CD14-positive monocyte (primary cell): Measurements from ENCODE around the gene TNIP2. TPM values are rescaled to one million over a fixed set of nuclear protein-coding genes. Genes with fewer than 3 reads are reported as not detected.

ENCODE experiments used
- DNase-seq, 3 donors: peaks; one replicate each; pipeline ENCODE4 v3.0.0-alpha.2; 2011 to 2022
- H2AFZ ChIP-seq: 2 replicates; pipeline ENCODE4 v1.6.0; 2012; ENCODE audit warnings: mild to moderate bottlenecking, low read depth, low read length, inconsistent platforms; ENCODE audit not compliant: insufficient read depth, poor library complexity, severe bottlenecking
- H3K27ac ChIP-seq, 2 donors: 1 replicate in 1 of 2; 2 replicates in 1 of 2; pipeline ENCODE4 v1.5.1; 2012 to 2013; ENCODE audit warnings: low read length in 2 of 2, control low read depth in 1 of 2, inconsistent platforms in 1 of 2, low read depth in 1 of 2, mild to moderate bottlenecking in 1 of 2
- H3K27me3 ChIP-seq, 2 donors: one replicate each; pipeline versions ENCODE4 v1.6.0 to v1.6.1; 2011 to 2013; ENCODE audit warnings: low read length in 2 of 2; ENCODE audit not compliant: control insufficient read depth in 2 of 2, insufficient read depth in 2 of 2
- H3K36me3 ChIP-seq, 2 donors: replicated peaks in 1 of 2; 1 replicate in 1 of 2; 2 replicates in 1 of 2; pipeline versions ENCODE4 v1.5.1 to v1.6.1; 2012 to 2013; ENCODE audit warnings: low read length in 2 of 2, control low read depth in 1 of 2, inconsistent platforms in 1 of 2, mild to moderate bottlenecking in 1 of 2; ENCODE audit not compliant: insufficient read depth in 2 of 2, control insufficient read depth in 1 of 2
- H3K4me1 ChIP-seq, 2 donors: 1 replicate in 1 of 2; 2 replicates in 1 of 2; pipeline versions ENCODE4 v1.5.1 to v1.6.1; 2012 to 2013; ENCODE audit warnings: low read length in 2 of 2, control low read depth in 1 of 2, inconsistent platforms in 1 of 2, mild to moderate bottlenecking in 1 of 2, moderate library complexity in 1 of 2; ENCODE audit not compliant: insufficient read depth in 2 of 2, control insufficient read depth in 1 of 2
- H3K4me2 ChIP-seq: replicated peaks from 2 replicates; pipeline ENCODE3; 2012; ENCODE audit warnings: low read length, moderate library complexity, mild to moderate bottlenecking; ENCODE audit not compliant: poor library complexity, severe bottlenecking; ENCODE audit errors: extremely low read depth
- H3K4me3 ChIP-seq, 3 experiments: fragments of 200-600 bp in 1 of 3; sonication (generic) in 1 of 3; replicated peaks in 1 of 3; 1 replicate in 2 of 3; 2 replicates in 1 of 3; pipeline ENCODE4 v1.5.1; 2011 to 2013; ENCODE audit warnings: low read length in 3 of 3, mild to moderate bottlenecking in 3 of 3, control low read depth in 2 of 3, low read depth in 2 of 3, inconsistent platforms in 1 of 3, moderate library complexity in 1 of 3
- H3K79me2 ChIP-seq: 2 replicates; pipeline ENCODE4 v1.6.0; 2012; ENCODE audit warnings: mild to moderate bottlenecking, control low read depth, inconsistent platforms, low read length, moderate library complexity; ENCODE audit not compliant: insufficient read depth
- H3K9ac ChIP-seq: 2 replicates; pipeline ENCODE4 v1.6.0; 2017; ENCODE audit warnings: low read length, mild to moderate bottlenecking; ENCODE audit not compliant: insufficient read depth, poor library complexity, severe bottlenecking
- H3K9me3 ChIP-seq, 2 donors: replicated peaks in 1 of 2; 1 replicate in 1 of 2; 2 replicates in 1 of 2; pipeline versions ENCODE4 v1.5.1 to v1.6.1; 2012 to 2013; ENCODE audit warnings: low read length in 2 of 2, control low read depth in 1 of 2; ENCODE audit not compliant: control insufficient read depth in 1 of 2, insufficient read depth in 1 of 2
- H4K20me1 ChIP-seq: 2 replicates; pipeline ENCODE4 v1.6.0; 2012; ENCODE audit warnings: mild to moderate bottlenecking, low read length, control low read depth, moderate library complexity; ENCODE audit not compliant: insufficient read depth
- H3K27ac Mint-ChIP-seq, 7 donors: one replicate each; pipeline ENCODE4 v1.8.0; 2020; ENCODE audit warnings: mild to moderate bottlenecking in 7 of 7, mixed read lengths in 7 of 7, moderate library complexity in 6 of 7, inconsistent platforms in 2 of 7
- H3K27me3 Mint-ChIP-seq, 3 donors: one replicate each; pipeline ENCODE4 v1.8.0; 2021 to 2022; ENCODE audit warnings: low read depth in 3 of 3, mild to moderate bottlenecking in 3 of 3, mixed read lengths in 3 of 3, moderate library complexity in 3 of 3, inconsistent platforms in 1 of 3
- H3K36me3 Mint-ChIP-seq, 2 donors: one replicate each; pipeline ENCODE4 v1.8.0; 2020; ENCODE audit warnings: mixed read lengths in 2 of 2, inconsistent platforms in 1 of 2, mild to moderate bottlenecking in 1 of 2
- H3K4me1 Mint-ChIP-seq: one replicate; pipeline ENCODE4 v1.8.0; 2020; ENCODE audit warnings: mild to moderate bottlenecking, mixed read lengths
- H3K4me3 Mint-ChIP-seq, 2 donors: one replicate each; pipeline ENCODE4 v1.8.0; 2020; ENCODE audit warnings: mild to moderate bottlenecking in 2 of 2, mixed read lengths in 2 of 2, moderate library complexity in 1 of 2
- H3K9me3 Mint-ChIP-seq, 7 donors: one replicate each; pipeline ENCODE4 v1.8.0; 2020 to 2022; ENCODE audit warnings: mixed read lengths in 7 of 7, mild to moderate bottlenecking in 6 of 7, moderate library complexity in 6 of 7, inconsistent platforms in 2 of 7
- CTCF ChIP-seq: fragments of 200-600 bp; IDR thresholded peaks from one replicate; pipeline ENCODE4 v1.8.0; 2022; ENCODE audit warnings: antibody characterized with exemption, mild to moderate bottlenecking
- WGBS: methylation state at CpG from one replicate; pipeline ENCODE4 v1.1.5; 2013; ENCODE audit warnings: missing lambda C conversion rate; ENCODE audit not compliant: insufficient coverage; 5-methylcytosine and 5-hydroxymethylcytosine counted together
- intact Hi-C, 2 donors: fragments of 100-400 bp; cut with micrococcal nuclease; formaldehyde crosslinking; loops; one replicate each; pipeline versions ENCODE4 v1.15.0 to v1.15.1; 2023
- polyA plus RNA-seq, 3 donors: library from polyadenylated mRNA; depleted of rRNA in 1 of 3; unstranded in 2 of 3; stranded (reverse) in 1 of 3; fragments of 300-500 nt in 2 of 3; fragments of >200 nt in 1 of 3; fragmentation: Illumina TruSeq in 2 of 3; gene quantifications; 1 replicate in 2 of 3; 2 replicates in 1 of 3; pipeline ENCODE4 v1.2.3, GENCODE V29; 2012 to 2021

The TNIP2 gene
- polyA plus RNA-seq, 3 donors = 27.6 to 75.7 (median 28.2) TPM

DNA sequence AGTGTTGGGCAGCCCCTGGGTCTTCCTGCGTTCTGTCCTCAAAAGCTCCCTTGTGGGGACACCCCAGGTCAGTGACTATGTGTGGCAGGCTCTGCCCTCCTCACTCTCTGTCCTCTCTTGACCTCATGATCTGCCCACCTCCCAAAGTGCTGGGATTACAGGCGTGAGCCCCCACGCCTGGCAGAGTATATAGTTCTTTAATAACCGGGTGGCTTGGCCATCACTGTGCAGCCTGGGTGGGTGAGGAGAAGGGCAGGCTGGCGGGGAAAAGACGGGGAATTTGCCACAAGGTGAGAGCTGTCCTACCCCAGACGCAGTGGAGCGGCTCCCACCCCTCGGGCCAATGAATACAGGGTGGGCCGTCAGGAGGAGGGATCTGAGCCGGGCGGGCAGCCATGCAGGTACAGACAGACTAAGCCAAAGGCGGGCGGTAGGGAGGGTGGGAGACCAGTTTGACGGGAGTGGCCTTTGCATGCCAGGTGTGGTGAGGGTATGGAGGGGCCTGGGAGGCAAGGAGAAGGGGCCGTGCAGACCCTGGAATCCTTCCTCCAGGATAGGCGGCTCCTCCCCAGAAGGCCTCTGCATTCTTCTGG is 39.3 kb upstream of the TNIP2 start:
- Histone ChIP-seq H4K20me1 (peaks cover 74% of the 10 kb centered on the region), H3K4me1 (peaks cover 84 to 92% of the 10 kb centered on the region in 2 donors), H3K36me3 (peaks cover 17 to 22% of the 10 kb centered on the region in 2 donors), H3K9me3 (no peaks in the 10 kb centered on the region), H3K27me3 (no peaks in the 10 kb centered on the region), H3K79me2 (peaks cover 75% of the 10 kb centered on the region), H3K9ac (peak overlapping the region; percentile 96), H3K4me3 (peak overlapping the region; percentile 63 to 99 (median 65)), H2AFZ (no peak overlapping the region), H3K27ac (peak overlapping the region; percentile 96 to 99), H3K4me2 (peak overlapping the region; percentile 98)
- TF ChIP-seq CTCF = no peak
- Mint-ChIP-seq H3K4me3 (peak overlapping the region; percentile 93 to 95), H3K9me3 (no peaks in the 10 kb centered on the region), H3K4me1 (peaks cover 70% of the 10 kb centered on the region), H3K27ac (peak overlapping the region; percentile 90 to 97 (median 93)), H3K27me3 (peaks cover 0 to 2% (median 2%) of the 10 kb centered on the region in 3 donors), H3K36me3 (peaks cover 28 to 44% of the 10 kb centered on the region in 2 donors)
- intact Hi-C loops = loop anchor here (5.0 kb wide), 3 partner anchors 33 to 47 kb away; partner anchors contain the start of genes ADD1 (in 1 of the 2) and TNIP2 (in 1 of the 2)
- 93% methylated on average over 14 of the region's 17 CpGs for WGBS
- DNase-seq = peak in 1 of 3 donors; percentile 4

DNA sequence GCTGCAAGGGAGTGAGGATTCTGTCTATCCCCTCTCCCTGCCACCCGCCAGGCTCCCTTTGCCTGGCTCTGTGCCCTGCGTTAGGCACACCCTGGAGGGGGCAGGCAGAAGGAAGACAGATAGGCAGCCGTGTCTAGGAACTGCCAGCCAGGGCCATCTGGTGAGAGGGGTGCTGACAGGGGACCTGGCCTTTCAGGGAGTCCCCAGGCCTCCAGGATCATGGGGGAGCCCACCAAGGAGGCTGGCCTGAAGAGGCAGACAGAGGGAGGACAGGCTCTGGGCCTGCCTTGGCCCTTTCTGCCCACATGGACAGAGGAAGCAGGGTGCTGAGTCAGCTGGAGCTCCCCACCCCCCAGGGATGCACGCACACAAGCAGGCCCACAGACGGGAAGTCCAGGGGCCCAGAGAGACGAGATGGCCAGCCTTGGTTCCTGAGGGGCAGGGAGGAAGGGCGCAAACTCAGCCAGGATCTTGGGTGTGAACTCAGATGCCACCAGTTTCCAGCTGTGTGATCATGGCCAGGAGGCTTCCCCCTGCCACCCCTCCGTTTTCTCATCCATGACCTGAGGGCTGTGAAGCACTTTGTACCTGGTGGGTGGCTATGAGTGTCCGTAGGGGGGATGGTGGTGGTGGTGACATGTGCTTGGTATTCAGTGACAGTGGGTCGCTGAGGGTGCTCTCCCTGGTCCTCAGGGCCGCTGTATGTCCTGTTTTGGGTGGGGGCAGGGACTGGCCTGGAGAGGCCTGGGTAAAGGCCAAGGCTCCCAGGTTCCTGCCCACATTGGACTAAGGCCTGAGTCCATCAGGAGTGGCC is 38.6 kb upstream of the TNIP2 start:
- Mint-ChIP-seq H3K36me3 (peaks cover 28 to 39% of the 10 kb centered on the region in 2 donors), H3K27ac (peak overlapping the region; percentile 90 to 97 (median 93)), H3K4me3 (peak overlapping the region; percentile 93 to 95), H3K9me3 (no peaks in the 10 kb centered on the region), H3K27me3 (peaks cover 0 to 2% (median 2%) of the 10 kb centered on the region in 3 donors), H3K4me1 (peaks cover 74% of the 10 kb centered on the region)
- TF ChIP-seq CTCF = no peak
- 26% methylated on average over 8 of the region's 11 CpGs for WGBS
- peaks cover 68% of the 10 kb centered on the region for H3K79me2 ChIP-seq
- no peak overlapping the region for H2AFZ ChIP-seq
- peak overlapping the region; percentile 98 for H3K4me2 ChIP-seq
- no peaks in the 10 kb centered on the region for H3K27me3 ChIP-seq
- H3K27ac ChIP-seq = peak overlapping the region; percentile 96 to 99
- H3K9ac ChIP-seq = peak overlapping the region; percentile 96
- no peaks in the 10 kb centered on the region for H3K9me3 ChIP-seq
- peak overlapping the region; percentile 63 to 99 (median 65) for H3K4me3 ChIP-seq
- peaks cover 17 to 22% of the 10 kb centered on the region in 2 donors for H3K36me3 ChIP-seq
- DNase-seq = peak; percentile 92 to 95 (median 93)
- H4K20me1 ChIP-seq = peaks cover 67% of the 10 kb centered on the region
- peaks cover 86 to 92% of the 10 kb centered on the region in 2 donors for H3K4me1 ChIP-seq
- intact Hi-C loops = loop anchor here (5.0 kb wide), 3 partner anchors 32 to 48 kb away; partner anchors contain the start of genes ADD1 (in 1 of the 2) and TNIP2 (in 1 of the 2)
